Medulla oblongata (tissue), 1 donor: ENCODE data around the gene ABHD16B.

Source experiments
- DNase-seq: peaks from one replicate; pipeline ENCODE4 v3.0.0-alpha.2; 2015; ENCODE audit errors: extremely low spot score

Gene ABHD16B

DNA sequence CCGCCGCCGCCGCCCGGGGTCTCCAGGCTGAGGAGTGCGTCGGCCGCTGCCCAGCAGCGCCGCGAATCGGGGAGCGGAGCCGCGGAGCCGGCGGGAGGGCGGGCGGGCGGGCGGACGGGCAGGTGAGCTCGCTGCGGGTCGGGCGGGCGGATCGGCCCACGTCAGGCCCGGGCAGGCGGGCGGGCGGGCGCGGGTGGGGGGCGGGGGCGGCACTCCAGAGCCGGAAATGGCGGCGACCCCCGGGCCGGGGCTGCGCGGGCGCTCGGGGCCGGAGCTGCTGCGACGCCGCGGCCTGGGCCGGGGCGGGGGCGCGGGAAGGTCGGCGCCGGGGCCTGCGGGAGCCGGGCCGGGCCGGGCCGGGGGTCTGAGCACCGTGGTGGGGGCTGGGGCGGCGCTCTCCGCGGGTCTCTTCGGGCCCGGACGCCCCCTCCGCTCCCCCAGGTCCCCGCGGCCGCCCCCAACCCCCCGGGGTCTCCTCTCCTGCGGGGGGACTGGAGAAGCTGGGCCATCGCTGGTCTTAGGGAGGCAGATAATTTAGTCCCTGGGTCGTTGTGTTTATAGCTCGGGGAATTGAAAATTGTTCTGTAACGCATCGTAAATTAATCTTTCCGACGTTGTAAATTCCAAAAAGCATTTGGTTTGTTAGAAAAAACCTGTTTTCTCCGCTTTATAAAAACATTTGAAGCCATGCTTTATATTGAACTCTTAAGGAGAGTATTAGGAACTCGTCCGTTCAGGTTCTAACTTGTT lies 34.1 kb downstream of the ABHD16B start:
- no peak for DNase-seq

DNA sequence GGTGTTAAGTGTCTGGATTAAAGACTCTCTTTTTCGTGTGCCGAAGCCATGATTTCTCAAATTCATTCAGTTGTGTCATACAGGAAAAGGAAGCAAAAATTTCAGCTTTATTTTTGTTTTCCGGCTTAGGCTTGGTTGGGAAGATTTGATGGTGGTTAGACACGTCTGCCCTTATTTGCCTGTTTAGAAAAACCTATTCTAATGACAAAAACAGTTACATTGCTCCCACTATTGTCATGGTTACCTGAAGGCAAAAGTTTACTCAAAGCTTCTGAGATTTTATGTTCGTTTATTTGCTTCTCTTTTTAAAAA lies 34.6 kb downstream of the ABHD16B start:
- peak; percentile 38 for DNase-seq

- DNase-seq, result peak; percentile 83
Measured at GRCh38 chr20:63896264-63897105, 35.2 kb downstream of the ABHD16B start.

GRCh38 chr20:63897978-63898561 lies 36.8 kb downstream of the ABHD16B start:
- no peak for DNase-seq

GRCh38 chr20:63898882-63899558 lies 37.7 kb downstream of the ABHD16B start:
- DNase-seq, result no peak

- DNase-seq, result no peak
Measured at GRCh38 chr20:63900413-63900812, 39.1 kb downstream of the ABHD16B start.

DNA sequence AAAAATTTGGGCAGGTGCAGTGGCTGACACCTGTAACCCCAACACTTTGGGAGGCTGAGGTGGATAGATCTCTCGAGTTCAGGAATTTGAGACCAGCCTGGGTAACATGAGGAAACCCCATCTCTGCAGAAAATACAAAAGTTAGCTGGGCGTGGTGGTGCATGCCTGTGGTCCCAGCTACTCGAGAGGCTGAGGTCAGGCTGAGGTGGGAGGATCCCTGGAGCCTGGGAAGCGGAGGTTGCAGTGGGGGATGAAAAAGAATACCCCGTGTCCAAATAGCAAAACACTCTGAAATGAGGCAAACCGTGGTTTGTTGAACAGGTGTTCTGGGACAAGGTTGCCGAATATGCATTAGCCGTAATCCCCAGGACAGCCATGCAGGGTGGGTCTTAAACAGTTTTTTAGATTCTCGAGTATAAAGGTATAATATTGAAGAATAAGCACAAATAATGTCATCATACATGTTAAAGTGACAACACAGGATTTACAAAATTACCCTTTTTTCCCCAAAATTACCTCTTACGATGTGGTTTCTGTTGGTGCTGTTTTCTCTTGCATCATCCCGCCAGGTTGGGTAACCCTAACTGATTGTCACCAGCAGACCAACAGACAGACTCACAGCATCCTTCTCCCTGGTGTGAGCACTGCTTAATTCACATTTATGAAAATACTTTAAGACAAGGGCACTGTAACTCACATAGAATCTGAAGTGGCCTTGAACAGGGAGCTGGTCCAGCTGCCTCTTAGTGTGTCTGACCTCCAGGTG lies 42.7 kb downstream of the ABHD16B start:
- DNase-seq, result no peak

DNA sequence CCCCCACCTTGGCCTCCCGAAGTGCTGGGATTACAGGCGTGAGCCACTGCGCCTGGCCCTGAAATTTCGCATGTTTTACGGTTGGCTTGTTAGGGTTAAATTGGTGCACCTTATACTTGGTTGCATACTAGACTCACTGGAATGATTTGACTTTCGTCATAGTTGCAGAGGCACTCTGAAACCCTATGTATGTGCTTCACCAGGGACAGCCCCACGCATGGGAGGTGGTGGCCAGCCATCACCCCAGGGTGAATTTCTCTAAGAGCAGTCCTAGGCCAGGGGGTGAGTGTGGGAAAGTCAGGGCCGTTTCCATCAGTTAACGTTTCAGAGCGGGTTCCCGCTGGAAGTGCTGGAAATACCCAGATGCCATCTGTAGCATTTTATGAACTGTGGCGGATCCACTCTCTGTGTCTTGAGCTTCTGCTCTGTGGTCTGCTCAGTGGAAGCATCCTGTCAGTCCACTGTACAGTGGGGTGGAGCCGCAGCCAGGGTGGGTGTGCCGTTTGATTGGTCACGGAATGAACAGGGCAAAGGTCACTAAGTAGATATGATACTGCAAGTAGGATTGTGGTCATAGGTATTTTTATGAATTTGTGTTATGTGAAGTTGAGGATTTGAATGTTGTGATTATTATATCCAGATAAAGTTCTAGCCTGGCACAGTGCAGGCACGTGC lies 46.8 kb downstream of the ABHD16B start:
- DNase-seq, result no peak

- peak; percentile 81 for DNase-seq
Measured at GRCh38 chr20:63911176-63911575, 49.9 kb downstream of the ABHD16B start.
